OCI-LY1 (cell line): Measurements from ENCODE around the gene NUP214.
"Not testable (repeated sequence)": the region's sequence is repeated elsewhere in the genome, so short reads cannot be mapped to it uniquely, and the experiment has no call there.

Experiments used
- H2AFZ ChIP-seq: fragments of 200-600 bp; sonication (generic), shearing (Covaris generic); 2 replicates; pipeline ENCODE4 v1.6.0; 2014; ENCODE audit warnings: antibody characterized with exemption, mild to moderate bottlenecking, low read length
- H3F3A ChIP-seq: fragments of 200-600 bp; sonication (generic), shearing (Covaris generic); 2 replicates; pipeline ENCODE4 v1.6.0; 2014; ENCODE audit warnings: mild to moderate bottlenecking, antibody characterized with exemption, low read length, moderate library complexity; ENCODE audit not compliant: insufficient read depth
- H3K27ac ChIP-seq: fragments of 200-600 bp; sonication (generic); 2 replicates; pipeline ENCODE4 v1.5.1; 2014; ENCODE audit warnings: low read length, mixed run types, mild to moderate bottlenecking, low read depth; ENCODE audit not compliant: poor library complexity, severe bottlenecking
- H3K27me3 ChIP-seq: fragments of 200-600 bp; sonication (generic); 2 replicates; pipeline ENCODE4 v1.6.0; 2014; ENCODE audit warnings: antibody characterized with exemption, mild to moderate bottlenecking, low read length, moderate library complexity; ENCODE audit not compliant: insufficient read depth
- H3K36me3 ChIP-seq: fragments of 200-600 bp; sonication (generic); 2 replicates; pipeline ENCODE4 v1.6.1; 2014; ENCODE audit warnings: mild to moderate bottlenecking, antibody characterized with exemption, low read length, moderate library complexity, mixed read lengths; ENCODE audit not compliant: insufficient read depth
- H3K4me1 ChIP-seq: fragments of 200-600 bp; sonication (generic); 2 replicates; pipeline ENCODE4 v1.5.1; 2014; ENCODE audit warnings: mild to moderate bottlenecking, low read length, moderate library complexity; ENCODE audit not compliant: insufficient read depth, severe bottlenecking
- H3K4me2 ChIP-seq: fragments of 200-600 bp; sonication (generic), shearing (Covaris generic); 2 replicates; pipeline ENCODE4 v1.6.1; 2014; ENCODE audit warnings: low read length
- H3K4me3 ChIP-seq: fragments of 200-600 bp; sonication (generic); 2 replicates; pipeline ENCODE4 v1.5.1; 2014; ENCODE audit warnings: low read length, low read depth, mild to moderate bottlenecking, mixed read lengths; ENCODE audit not compliant: poor library complexity, severe bottlenecking
- H3K79me2 ChIP-seq: fragments of 200-600 bp; shearing (Covaris generic); 2 replicates; pipeline ENCODE4 v1.6.1; 2016; ENCODE audit warnings: mixed run types, low read length, mixed read lengths; ENCODE audit not compliant: insufficient read depth
- H3K9ac ChIP-seq: fragments of 200-600 bp; sonication (generic), shearing (Covaris generic); 2 replicates; pipeline ENCODE4 v1.6.1; 2014; ENCODE audit warnings: mild to moderate bottlenecking, low read length, mixed read lengths
- H3K9me2 ChIP-seq: fragments of 200-600 bp; sonication (generic), shearing (Covaris generic); 2 replicates; pipeline ENCODE4 v1.6.1; 2014; ENCODE audit warnings: low read depth, mild to moderate bottlenecking, low read length, mixed read lengths
- H3K9me3 ChIP-seq: fragments of 200-600 bp; shearing (Covaris generic); 2 replicates; pipeline ENCODE4 v1.6.1; 2014; ENCODE audit warnings: low read length, mixed read lengths
- H4K20me1 ChIP-seq: fragments of 200-600 bp; sonication (generic), shearing (Covaris generic); 2 replicates; pipeline ENCODE4 v1.6.0; 2016; ENCODE audit warnings: mild to moderate bottlenecking, low read length; ENCODE audit not compliant: insufficient read depth
- CTCF ChIP-seq: fragments of 200-600 bp; sonication (generic), shearing (Covaris generic); IDR thresholded peaks from 2 replicates; pipeline ENCODE4 v1.5.1; 2017; ENCODE audit warnings: mild to moderate bottlenecking, antibody characterized with exemption, low read length, moderate library complexity, mixed read lengths
- EZH2 ChIP-seq: fragments of 200-600 bp; sonication (generic), shearing (Covaris generic); IDR thresholded peaks from 2 replicates; pipeline ENCODE4 v1.8.0; 2017; ENCODE audit warnings: borderline replicate concordance, mixed run types, mild to moderate bottlenecking, antibody characterized with exemption, low read length, moderate library complexity, mixed read lengths

The NUP214 gene

GRCh38 chr9:131099102-131099606 is 26.2 kb upstream of the NUP214 start:
- Histone ChIP-seq H3K4me2 (no peak overlapping the region), H2AFZ (no peak overlapping the region), H3K27ac (no peak overlapping the region), H3K4me3 (no peak overlapping the region), H3K4me1 (peaks cover 3% of the 10 kb centered on the region), H3F3A (no peaks in the 10 kb centered on the region), H3K9me2 (no peaks in the 10 kb centered on the region), H3K27me3 (peaks cover 4% of the 10 kb centered on the region; the same call in 1 of the 2 replicates), H3K9ac (no peak overlapping the region), H3K9me3 (no peaks in the 10 kb centered on the region), H3K36me3 (no peaks in the 10 kb centered on the region), H4K20me1 (no peaks in the 10 kb centered on the region), H3K79me2 (no peaks in the 10 kb centered on the region)
- TF ChIP-seq CTCF, result no peak
- TF ChIP-seq EZH2, result no peak

GRCh38 chr9:131099845-131100244 is 25.5 kb upstream of the NUP214 start:
- not testable (repeated sequence) for H3K36me3 ChIP-seq, H3K27ac ChIP-seq, H3K9me3 ChIP-seq, H3K4me2 ChIP-seq, H3K27me3 ChIP-seq, H3K9me2 ChIP-seq, H3K4me1 ChIP-seq, H3K9ac ChIP-seq, H2AFZ ChIP-seq, H3K4me3 ChIP-seq, H3F3A ChIP-seq, H4K20me1 ChIP-seq, H3K79me2 ChIP-seq

- peaks cover 4% of the 10 kb centered on the region; the same call in 1 of the 2 replicates for H3K27me3 ChIP-seq
- H3K4me2 ChIP-seq, result no peak overlapping the region
- H3K4me1 ChIP-seq, result peaks cover 3% of the 10 kb centered on the region
- H3K4me3 ChIP-seq, result no peak overlapping the region
- no peaks in the 10 kb centered on the region for H4K20me1 ChIP-seq
- H2AFZ ChIP-seq, result no peak overlapping the region
- H3K27ac ChIP-seq, result no peak overlapping the region
- no peak overlapping the region for H3K9ac ChIP-seq
- H3K36me3 ChIP-seq, result no peaks in the 10 kb centered on the region
- no peaks in the 10 kb centered on the region for H3K79me2 ChIP-seq
- H3K9me2 ChIP-seq, result no peaks in the 10 kb centered on the region
- no peaks in the 10 kb centered on the region for H3K9me3 ChIP-seq
- TF ChIP-seq EZH2, result no peak
- no peak for TF ChIP-seq CTCF
- H3F3A ChIP-seq, result no peaks in the 10 kb centered on the region
These were observed 24.9 kb upstream of the NUP214 start for GRCh38 chr9:131100445-131100844.

- no peak for TF ChIP-seq CTCF
- no peaks in the 10 kb centered on the region for H3K9me3 ChIP-seq
- no peaks in the 10 kb centered on the region for H4K20me1 ChIP-seq
- H2AFZ ChIP-seq, result no peak overlapping the region
- H3K9ac ChIP-seq, result no peak overlapping the region
- H3K9me2 ChIP-seq, result no peaks in the 10 kb centered on the region
- H3F3A ChIP-seq, result no peaks in the 10 kb centered on the region
- H3K4me2 ChIP-seq, result no peak overlapping the region
- H3K27ac ChIP-seq, result no peak overlapping the region
- H3K4me1 ChIP-seq, result no peaks in the 10 kb centered on the region
- no peaks in the 10 kb centered on the region for H3K36me3 ChIP-seq
- no peaks in the 10 kb centered on the region for H3K27me3 ChIP-seq
- no peak overlapping the region for H3K4me3 ChIP-seq
- no peaks in the 10 kb centered on the region for H3K79me2 ChIP-seq
These were observed 24.0 kb upstream of the NUP214 start for GRCh38 chr9:131101207-131101964.
